Glutamatergic neuron (in vitro differentiated cells): Measurements from ENCODE around the gene NDRG3. TPM values are rescaled to one million over a fixed set of nuclear protein-coding genes. Genes with fewer than 3 reads are reported as not detected.
A peak's percentile ranks its signal among the peaks of the same experiment; 100 is the strongest.
"Not testable (repeated sequence)": the region's sequence is repeated elsewhere in the genome, so short reads cannot be mapped to it uniquely, and the experiment has no call there.

Experiments used
- DNase-seq: peaks from one replicate; pipeline ENCODE4 v3.0.0; 2022
- H3K27ac Mint-ChIP-seq: one replicate; pipeline ENCODE4 v1.8.0; 2020; ENCODE audit warnings: mild to moderate bottlenecking, mixed read lengths, inconsistent platforms; ENCODE audit not compliant: unreplicated experiment
- H3K27me3 Mint-ChIP-seq: one replicate; pipeline ENCODE4 v1.8.0; 2020; ENCODE audit warnings: mild to moderate bottlenecking, moderate library complexity, mixed read lengths, inconsistent platforms; ENCODE audit not compliant: unreplicated experiment
- H3K36me3 Mint-ChIP-seq: one replicate; pipeline ENCODE4 v1.8.0; 2020; ENCODE audit warnings: mild to moderate bottlenecking, mixed read lengths, inconsistent platforms; ENCODE audit not compliant: unreplicated experiment
- H3K4me1 Mint-ChIP-seq: one replicate; pipeline ENCODE4 v1.8.0; 2020; ENCODE audit warnings: mild to moderate bottlenecking, low read depth, mixed read lengths, inconsistent platforms; ENCODE audit not compliant: unreplicated experiment
- H3K4me3 Mint-ChIP-seq: one replicate; pipeline ENCODE4 v1.8.0; 2020; ENCODE audit warnings: mild to moderate bottlenecking, mixed read lengths, inconsistent platforms; ENCODE audit not compliant: unreplicated experiment
- H3K9me3 Mint-ChIP-seq: one replicate; pipeline ENCODE4 v1.8.0; 2020; ENCODE audit warnings: mild to moderate bottlenecking, moderate library complexity, mixed read lengths, inconsistent platforms; ENCODE audit not compliant: unreplicated experiment
- total RNA-seq: library from RNA; stranded (reverse); fragmentation: NEBNext Ultra II Directional; extraction: Animal tissue kit (Norgen Biotek cat#: 25700); gene quantifications from one replicate; pipeline ENCODE4 v1.2.1, GENCODE V29; 2021; ENCODE audit not compliant: unreplicated experiment
- TF ChIP-seq, protein P1 (sequence below): fragments of 200-600 bp; sonication (generic); IDR thresholded peaks from one replicate; pipeline ENCODE4 v1.5.0; 2021; ENCODE audit not compliant: partially characterized antibody, unreplicated experiment

Gene NDRG3
- total RNA-seq, 1 donor from 2014 or later: 31.8 TPM

- Mint-ChIP-seq H3K27me3 (no peaks in the 10 kb centered on the region), H3K27ac (peak overlapping the region; percentile 81), H3K36me3 (no peaks in the 10 kb centered on the region), H3K4me1 (peaks cover 6% of the 10 kb centered on the region), H3K4me3 (peak overlapping the region; percentile 80), H3K9me3 (no peaks in the 10 kb centered on the region)
- TF ChIP-seq, protein P1, sequence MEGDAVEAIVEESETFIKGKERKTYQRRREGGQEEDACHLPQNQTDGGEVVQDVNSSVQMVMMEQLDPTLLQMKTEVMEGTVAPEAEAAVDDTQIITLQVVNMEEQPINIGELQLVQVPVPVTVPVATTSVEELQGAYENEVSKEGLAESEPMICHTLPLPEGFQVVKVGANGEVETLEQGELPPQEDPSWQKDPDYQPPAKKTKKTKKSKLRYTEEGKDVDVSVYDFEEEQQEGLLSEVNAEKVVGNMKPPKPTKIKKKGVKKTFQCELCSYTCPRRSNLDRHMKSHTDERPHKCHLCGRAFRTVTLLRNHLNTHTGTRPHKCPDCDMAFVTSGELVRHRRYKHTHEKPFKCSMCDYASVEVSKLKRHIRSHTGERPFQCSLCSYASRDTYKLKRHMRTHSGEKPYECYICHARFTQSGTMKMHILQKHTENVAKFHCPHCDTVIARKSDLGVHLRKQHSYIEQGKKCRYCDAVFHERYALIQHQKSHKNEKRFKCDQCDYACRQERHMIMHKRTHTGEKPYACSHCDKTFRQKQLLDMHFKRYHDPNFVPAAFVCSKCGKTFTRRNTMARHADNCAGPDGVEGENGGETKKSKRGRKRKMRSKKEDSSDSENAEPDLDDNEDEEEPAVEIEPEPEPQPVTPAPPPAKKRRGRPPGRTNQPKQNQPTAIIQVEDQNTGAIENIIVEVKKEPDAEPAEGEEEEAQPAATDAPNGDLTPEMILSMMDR: no peak
- no peak for DNase-seq
Measured at GRCh38 chr20:36677422-36677771, 68.5 kb downstream of the NDRG3 start.

GRCh38 chr20:36676701-36677421, 69.0 kb downstream of the NDRG3 start:
- DNase-seq: peak; percentile 88

DNA sequence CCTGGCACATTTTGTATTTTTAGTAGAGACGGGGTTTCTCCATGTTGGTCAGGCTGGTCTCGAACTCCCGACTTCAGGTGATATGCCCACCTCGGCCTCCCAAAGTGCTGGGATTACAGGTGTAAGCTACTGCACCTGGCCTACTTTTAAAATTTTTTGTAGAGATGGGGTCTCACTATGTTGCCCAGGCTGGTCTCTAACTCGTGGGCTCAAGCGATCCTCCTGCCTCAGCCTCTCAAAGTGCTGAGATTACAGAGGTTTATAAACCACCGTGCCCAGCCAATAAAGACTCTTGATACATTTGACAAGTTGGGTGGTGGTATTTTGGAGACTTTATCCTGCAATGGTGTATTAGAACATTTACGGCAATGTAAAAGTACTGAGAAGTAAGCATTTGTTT, 70.3 kb downstream of the NDRG3 start:
- not testable (repeated sequence) for H3K27ac Mint-ChIP-seq, H3K4me1 Mint-ChIP-seq, H3K4me3 Mint-ChIP-seq, H3K27me3 Mint-ChIP-seq, DNase-seq, H3K9me3 Mint-ChIP-seq, H3K36me3 Mint-ChIP-seq

More at GRCh38 chr20:36676701-36677421, 69.0 kb downstream of the NDRG3 start:
- TF ChIP-seq, protein P1: no peak
- H3K4me3 Mint-ChIP-seq: peak overlapping the region; percentile 82
- H3K36me3 Mint-ChIP-seq: no peaks in the 10 kb centered on the region
- H3K9me3 Mint-ChIP-seq: no peaks in the 10 kb centered on the region
- no peaks in the 10 kb centered on the region for H3K27me3 Mint-ChIP-seq
- peaks cover 6% of the 10 kb centered on the region for H3K4me1 Mint-ChIP-seq
- peak overlapping the region; percentile 86 for H3K27ac Mint-ChIP-seq

- H3K27me3 Mint-ChIP-seq: no peaks in the 10 kb centered on the region
- H3K27ac Mint-ChIP-seq: no peak overlapping the region
- no peaks in the 10 kb centered on the region for H3K36me3 Mint-ChIP-seq
- peaks cover 6% of the 10 kb centered on the region for H3K4me1 Mint-ChIP-seq
- H3K4me3 Mint-ChIP-seq: no peak overlapping the region
- TF ChIP-seq, protein P1: no peak
- no peaks in the 10 kb centered on the region for H3K9me3 Mint-ChIP-seq
- DNase-seq: no peak
Measured at GRCh38 chr20:36672991-36673390, 72.9 kb downstream of the NDRG3 start.

DNA sequence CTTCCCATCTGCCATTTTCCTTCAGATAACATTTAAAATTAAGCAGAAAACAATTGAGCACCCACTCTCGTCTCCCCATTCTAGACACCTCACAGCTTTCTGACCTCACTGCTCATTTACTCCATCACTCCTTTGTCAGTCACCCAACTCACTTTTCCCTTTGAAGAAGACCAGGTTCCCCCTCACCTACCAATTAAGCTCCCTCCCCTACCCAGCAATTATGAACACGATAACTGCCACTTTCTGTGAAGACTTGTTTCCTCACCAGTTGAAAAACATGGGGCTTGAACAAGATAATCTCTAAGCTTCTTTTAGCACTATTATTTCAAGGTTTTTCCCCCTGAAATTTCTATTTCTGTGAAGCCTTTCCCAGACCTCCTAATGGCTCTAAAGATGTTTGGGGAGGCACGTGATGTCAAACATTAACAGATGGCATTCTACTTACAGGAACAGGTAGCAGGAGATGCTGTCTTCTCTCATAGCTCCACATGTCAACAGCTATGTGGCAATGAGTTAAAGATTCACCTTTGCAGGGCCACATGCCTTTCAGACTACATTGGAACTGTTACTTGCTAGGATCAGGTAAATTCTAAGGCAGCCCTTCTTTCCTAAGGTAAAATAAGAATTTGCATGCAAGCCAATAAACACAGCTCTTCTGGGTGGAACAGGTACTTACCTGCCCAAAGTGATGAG, 75.1 kb downstream of the NDRG3 start:
- H3K27me3 Mint-ChIP-seq: no peaks in the 10 kb centered on the region
- H3K36me3 Mint-ChIP-seq: no peaks in the 10 kb centered on the region
- H3K27ac Mint-ChIP-seq: no peak overlapping the region
- TF ChIP-seq, protein P1: no peak
- no peak for DNase-seq
- H3K4me1 Mint-ChIP-seq: no peaks in the 10 kb centered on the region
- no peak overlapping the region for H3K4me3 Mint-ChIP-seq
- no peaks in the 10 kb centered on the region for H3K9me3 Mint-ChIP-seq
